HG03045 (cell line): Measurements from ENCODE around the gene SH3RF2.

Experiments used
- ATAC-seq: cut with Tn5 transposase; IDR thresholded peaks from one replicate; pipeline ENCODE4 v1.9.1; 2021; ENCODE audit warnings: mild to moderate bottlenecking, moderate library complexity; ENCODE audit not compliant: unreplicated experiment

The SH3RF2 gene

DNA sequence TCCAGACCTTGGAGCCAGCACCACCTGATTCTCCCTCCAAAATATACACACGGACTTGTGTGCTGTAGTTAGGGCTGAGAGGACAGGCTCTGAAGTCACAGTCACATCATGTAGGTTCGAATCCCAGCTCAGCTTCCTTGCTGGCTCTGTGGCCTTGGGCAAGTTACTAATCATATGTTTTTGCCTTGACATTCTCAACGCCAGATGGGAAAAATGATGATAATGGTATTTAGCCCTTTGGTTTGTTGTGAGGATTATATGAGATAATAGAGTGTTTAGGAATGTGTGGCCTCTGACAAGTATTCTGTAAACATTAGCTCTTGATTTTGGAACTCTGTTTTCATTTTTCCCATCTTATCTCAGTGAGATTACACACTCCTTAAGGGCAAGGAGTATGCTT, 96.5 kb downstream of the SH3RF2 start:
- no peak for ATAC-seq

DNA sequence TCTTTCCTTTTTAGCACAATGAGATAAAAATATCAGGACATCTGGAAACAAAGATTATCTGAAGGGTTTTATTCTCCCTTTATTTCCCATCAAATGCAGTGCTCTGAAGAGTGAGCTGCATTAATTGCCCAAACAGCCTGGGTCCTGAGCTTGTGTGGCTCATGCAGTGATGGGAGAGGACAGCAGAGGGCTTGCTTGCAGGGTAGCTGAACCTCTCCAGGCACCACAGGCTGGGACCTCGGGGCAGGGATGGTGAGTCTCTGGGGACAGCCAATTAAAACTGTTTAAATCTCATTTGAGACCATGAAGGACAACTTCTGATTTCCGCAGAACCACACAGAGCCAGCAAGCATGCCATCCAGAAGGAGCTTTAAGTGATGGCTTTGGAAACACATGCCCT, 97.7 kb downstream of the SH3RF2 start:
- no peak for ATAC-seq

DNA sequence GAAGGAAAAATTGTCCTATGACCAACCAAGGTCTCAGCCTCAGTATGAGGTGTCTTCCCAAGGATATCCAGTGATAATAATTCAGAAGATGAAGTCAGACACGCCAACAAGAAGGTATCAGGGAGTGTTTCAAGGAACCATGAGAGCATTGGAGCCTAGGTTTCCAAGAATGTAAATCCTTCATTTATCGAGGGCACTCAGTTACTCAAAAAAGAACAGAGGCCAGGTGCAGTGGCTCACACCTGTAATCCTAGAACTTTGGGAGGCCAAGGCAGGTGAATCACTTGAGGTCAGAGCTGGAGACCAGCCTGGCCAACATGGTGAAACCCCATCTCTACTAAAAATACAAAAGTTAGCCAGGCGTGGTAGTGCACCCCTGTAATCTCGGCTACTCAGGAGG, 98.2 kb downstream of the SH3RF2 start:
- no peak for ATAC-seq

DNA sequence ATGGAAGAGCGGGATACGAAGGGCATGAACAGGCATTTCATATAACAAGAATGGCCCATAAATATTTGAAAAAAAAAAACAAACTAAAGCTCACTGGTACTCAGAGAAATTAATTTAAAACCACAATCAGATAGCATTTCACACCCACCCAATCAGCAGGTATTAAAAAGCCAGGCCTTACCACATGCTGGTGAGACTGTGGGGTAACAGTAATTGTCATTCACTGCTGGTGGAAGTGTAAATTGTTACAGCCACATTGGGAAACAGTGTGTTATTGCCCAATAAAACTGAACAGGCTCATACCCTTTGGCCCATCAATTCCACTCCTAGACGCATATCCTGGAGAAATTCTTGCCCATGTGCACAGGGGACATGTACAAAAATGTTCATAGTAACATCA, 103.0 kb downstream of the SH3RF2 start:
- no peak for ATAC-seq

DNA sequence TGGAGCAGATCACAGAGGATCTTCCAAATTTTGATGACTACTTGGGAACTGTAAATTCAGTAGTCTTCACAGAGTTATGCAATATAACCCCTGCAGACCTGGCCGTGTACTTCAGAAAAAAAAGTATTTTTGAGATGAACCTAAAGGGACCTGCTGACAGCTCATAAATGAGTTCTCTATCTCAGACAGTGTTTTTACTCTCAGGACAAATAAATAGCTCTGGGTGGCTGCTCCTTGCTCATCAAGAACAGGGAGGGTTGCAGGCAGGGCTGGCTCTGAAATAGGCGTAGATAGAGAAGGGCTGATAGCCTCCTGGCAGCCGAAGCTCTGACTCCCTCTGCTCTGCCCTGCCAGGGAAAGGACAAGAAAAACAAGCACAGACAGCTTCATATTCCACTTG, 104.1 kb downstream of the SH3RF2 start:
- no peak for ATAC-seq

DNA sequence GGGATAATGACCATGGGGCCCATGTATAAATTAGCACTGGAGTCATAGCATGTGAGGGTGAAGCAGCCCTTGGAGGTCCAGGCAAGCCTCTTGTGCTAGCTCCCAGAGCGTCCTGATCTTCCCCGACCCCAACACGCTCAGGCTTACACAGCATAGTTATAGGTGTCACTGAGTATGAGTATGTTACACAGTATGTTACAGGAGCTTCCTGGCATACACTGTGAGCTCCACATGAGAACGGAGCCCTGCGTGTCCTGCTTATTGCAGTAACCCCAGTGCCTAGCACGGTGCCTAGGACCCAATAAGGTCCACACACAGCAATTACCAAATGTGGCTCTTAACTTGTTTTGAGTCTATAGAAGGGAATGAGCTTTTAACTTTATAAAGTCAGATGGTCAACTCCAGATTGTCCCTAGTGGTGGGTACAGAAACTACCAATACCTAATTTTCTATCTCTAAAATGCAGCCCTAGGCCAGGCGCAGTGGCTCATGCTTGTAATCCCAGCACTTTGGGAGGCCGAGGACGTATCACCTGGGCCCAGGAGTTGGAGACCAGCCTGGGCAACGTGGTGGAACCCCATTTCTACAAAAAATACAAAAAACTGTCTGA, 104.9 kb downstream of the SH3RF2 start:
- ATAC-seq: no peak

DNA sequence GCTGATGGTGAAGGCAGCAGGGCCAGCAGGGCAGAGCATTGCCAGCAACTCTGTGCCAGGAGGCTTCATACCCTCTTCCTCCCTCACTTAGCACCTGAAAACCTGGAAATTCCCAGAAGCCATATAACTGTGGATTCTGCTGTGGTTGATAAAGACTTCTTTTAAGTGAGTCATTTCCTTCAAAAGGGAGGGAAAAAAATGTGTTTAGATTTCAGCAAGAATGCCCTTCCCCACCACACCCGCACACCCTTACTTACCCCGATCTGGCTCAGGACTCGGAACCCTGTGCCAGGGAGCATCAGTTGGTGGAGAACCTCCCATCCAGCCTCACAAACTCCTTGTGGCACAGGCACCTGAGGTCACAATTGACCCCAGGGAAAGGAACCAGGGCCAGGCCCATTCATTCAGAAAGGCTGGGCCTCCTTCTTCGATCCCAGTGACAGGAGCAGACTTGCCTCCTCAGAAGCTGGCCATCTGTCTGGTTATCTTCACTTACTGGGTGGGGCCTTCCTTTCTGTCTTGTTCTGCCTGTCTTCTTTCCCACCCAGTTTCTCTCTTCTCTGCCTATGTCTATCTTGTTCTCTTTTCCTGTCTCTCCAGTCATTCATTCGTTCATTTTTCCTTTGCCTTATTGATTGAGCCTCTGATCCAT, 106.4 kb downstream of the SH3RF2 start:
- no peak for ATAC-seq

DNA sequence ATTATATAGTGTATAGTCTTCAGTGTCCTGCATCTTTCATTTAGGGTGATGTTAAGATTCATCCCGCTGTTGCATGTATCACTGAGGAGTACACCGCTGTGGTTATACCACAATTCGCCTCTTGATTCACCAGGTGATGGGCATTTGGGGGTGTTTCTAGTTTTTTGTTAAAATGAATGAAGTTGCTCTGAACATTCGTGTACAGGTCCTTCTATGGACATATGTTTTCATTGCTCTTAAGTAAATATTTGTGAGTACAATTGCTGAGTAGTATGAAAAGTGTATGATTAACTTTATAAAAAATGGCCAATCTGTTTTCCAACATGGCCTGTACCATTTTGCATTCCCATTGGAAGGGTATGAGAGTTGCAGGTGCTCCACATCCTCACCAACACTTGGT, 107.3 kb downstream of the SH3RF2 start:
- no peak for ATAC-seq

DNA sequence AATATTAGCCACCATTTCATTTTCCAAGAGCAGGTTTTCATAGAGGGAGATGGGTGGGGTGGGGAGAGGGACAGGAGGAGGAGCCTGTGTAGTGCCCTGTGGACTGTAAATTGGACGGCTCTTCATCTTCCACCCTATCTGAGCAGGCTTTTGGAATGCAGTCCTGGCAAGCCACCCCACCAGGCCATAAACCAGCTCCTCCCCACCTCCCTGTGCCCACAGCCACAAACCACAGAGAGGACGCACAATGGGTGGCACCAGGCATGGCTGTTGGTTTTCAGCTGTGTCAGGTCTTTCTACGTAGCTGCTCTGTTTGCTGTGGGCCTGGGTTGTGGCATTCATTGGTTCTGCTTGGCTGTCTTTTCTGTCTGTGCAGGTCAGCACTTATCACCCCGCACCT, 111.0 kb downstream of the SH3RF2 start:
- no peak for ATAC-seq

DNA sequence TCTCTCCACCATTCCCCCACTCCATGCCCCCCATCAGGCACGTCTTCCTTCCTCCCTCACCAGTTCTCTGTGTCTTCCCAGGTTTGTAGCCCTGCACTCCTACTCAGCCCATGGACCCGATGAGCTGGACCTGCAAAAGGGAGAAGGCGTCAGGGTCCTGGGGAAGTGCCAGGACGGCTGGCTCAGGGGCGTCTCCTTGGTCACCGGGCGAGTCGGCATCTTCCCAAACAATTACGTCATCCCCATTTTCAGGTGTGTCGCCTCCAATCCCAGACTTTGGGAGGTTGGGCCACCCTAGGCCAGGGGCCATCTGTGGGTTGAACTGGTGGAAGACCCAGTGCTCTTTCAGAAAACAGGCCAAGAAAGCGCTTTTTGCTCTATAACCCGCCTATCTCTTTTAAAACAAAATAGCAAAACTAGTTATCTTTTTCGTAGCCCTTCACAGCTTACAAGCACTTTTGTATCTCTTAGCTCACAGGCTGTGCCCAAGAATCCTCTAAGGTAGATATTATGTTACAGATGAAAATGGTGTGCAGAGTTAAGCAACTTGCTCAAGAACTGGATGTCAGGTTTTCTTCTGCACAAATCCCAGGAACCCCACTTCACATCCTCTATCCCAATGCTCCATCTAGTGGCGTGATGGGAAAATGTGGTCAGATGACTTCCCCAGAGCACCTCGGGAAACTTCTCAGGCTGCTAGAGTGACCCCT, 112.8 kb downstream of the SH3RF2 start:
- ATAC-seq: no peak

DNA sequence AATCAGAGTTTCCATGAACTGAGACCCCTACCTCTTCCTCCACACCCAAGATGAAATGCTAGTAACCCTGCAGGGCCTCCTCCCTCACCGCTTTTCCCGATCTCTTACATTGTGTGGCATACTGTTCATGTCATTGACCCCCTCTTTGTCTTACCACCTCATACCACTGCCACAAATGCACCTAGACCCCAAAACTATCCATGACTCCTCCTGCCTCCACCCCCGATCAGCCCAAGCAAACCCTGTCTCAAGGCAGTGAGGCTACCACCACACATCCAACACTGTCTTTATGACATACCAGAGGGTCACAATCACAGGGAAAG, 113.3 kb downstream of the SH3RF2 start:
- no peak for ATAC-seq

DNA sequence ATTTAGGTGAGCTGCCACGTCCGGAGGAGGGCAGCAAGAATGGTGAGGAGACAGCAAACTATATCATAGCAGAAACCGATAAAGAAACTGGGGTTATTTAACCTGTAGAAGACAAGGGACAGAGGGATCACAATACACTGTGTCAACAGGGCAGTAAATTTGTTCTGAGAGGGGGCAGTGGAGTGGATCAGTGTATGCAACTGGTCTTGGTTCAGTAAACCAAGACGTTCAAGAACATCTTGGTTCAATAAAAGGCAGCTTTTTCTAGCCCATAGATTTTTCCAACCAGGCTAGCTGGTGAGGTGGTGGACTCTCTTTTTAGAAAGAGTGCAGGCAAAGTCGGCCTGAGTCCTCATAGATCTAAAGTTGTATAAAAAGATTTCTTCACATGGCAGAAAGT, 113.7 kb downstream of the SH3RF2 start:
- ATAC-seq: no peak

DNA sequence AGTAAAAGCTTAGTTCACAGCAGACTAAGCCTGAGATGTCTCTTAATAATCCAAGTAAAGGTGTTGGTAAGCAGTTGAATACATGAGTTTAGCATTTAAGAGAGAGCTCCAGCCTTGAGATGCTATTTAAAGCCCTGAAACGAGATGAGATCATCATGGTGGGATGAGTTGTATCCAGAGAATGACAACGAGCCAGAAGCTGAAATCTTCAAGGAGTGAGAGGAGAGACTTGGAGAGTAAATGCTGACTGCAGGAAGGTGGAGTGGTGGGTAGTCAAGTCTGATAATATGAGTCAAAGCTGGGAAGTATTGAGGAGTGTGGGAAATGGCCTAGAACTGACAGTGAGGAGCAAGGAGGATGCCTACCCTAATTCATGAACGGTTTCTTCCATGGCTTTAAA, 115.3 kb downstream of the SH3RF2 start:
- ATAC-seq: no peak

DNA sequence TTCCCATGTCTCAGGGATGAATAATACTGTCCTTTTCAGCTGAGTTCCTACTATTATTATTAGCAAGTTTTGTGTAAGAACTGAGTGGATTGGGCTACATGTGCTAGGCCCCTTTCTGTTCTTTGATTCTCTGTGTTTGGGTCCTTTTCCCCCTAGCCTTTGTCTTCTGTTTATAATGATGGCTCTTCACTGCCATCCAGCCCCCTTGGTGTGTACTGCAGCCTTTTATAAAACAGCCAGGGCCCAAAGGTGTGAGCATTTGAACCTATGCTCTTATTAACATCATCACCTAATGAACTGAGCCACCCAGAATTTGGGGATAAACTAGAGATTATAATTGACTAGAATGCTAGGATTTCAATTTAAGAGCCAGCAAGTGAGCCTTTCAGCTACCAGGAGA, 116.4 kb downstream of the SH3RF2 start:
- ATAC-seq: no peak

DNA sequence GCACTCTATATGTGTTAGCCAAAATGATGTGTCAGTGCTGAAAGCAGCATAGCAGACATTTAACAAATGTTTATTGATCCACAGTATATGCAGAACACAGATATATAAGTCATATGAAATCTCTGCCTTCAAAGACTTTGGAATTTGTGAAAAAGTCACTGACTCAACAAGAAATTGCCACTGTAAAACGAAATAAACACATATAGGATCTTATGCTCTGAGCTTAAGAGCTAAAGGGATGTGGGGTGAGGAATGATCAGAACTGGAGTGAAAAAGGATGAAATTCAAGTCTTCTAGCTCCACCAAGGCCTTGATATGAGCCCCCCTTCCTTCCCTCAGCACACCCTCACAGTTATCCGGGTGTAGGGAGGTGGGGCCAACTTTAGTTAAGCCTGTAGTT, 119.1 kb downstream of the SH3RF2 start:
- ATAC-seq: no peak

DNA sequence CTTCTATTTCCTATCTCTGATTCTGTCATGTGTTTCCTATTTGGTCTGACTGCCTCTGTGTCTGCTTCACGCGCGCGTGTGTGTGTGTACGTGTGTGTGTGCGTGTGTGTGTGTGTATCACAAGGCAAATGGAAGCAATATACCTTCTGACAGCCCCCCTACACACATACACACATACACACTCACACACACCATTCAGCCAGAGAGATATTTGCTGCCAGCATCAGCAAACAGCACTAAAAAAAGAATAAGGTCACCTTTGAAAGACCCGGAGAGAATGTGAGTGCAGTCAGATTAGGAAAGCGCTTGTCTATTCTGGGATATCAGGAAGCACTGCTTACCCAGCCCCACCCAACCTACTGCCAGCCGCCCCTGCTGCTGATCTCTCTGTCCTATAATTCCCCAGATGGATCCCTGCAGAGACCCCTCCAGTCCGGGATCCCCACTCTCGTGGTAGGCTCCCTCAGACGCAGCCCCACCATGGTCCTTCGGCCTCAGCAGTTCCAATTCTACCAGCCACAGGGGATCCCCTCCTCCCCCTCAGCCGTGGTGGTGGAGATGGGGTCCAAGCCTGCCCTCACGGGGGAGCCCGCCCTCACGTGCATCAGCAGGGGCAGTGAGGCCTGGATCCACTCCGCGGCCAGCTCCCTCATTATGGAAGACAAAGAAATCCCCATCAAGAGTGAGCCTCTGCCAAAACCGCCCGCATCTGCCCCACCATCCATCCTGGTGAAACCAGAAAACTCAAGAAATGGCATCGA, 123.3 kb downstream of the SH3RF2 start:
- no peak for ATAC-seq

DNA sequence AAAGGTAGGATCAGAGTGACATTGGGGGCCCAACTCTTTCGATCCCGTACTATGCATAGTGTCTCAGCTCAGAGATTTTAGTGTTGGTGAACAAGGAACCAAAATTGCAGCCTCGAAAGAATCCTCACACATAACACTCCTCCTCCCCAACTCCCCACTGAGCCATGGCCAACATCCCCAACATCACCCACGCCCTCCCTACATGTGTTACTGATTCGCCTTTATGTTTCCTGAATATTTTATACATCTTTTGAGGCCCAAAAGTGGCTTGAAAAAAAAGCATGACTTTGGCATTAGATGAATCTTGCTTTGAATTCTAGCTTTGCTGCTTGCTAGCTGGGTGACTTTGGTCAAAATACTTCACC, 123.8 kb downstream of the SH3RF2 start:
- no peak for ATAC-seq

DNA sequence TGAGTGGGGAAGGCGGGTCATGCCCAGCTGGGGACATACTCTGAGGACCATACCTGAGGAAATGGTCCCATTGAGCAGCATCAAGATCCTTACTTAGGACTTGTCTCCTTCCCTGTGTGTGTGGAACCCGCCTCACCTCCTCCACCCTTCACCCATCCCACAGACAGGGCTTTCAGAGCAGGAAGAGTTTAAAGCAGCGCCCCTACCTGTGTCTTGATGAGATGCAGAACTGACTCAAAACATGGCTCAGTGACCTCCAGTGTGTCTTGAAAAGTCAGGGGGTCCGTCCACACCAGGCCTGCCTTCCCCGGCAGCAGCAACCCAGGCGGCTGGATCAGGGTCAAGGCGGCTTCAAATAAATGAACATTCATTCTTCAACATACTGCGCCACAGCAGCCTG, 130.6 kb downstream of the SH3RF2 start:
- no peak for ATAC-seq

DNA sequence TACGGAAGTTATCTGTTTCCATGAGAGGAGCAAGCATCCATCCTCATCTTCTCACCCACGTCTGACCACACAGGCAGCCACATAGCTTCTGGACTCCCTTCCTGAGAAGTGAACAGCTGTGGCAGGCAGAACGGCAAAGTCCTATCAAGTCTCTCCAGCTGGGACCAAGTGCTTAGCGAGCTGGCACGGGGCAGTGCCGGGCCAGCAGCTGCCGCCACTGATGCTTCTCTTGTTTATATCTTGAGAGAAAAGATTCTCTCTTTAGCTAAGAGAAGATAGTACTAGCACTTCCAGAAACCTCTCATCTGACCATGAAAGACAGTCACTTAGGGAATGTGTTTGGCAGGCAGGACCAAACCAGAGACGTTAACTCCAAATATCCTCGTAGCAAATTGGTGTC, 131.8 kb downstream of the SH3RF2 start:
- no peak for ATAC-seq

DNA sequence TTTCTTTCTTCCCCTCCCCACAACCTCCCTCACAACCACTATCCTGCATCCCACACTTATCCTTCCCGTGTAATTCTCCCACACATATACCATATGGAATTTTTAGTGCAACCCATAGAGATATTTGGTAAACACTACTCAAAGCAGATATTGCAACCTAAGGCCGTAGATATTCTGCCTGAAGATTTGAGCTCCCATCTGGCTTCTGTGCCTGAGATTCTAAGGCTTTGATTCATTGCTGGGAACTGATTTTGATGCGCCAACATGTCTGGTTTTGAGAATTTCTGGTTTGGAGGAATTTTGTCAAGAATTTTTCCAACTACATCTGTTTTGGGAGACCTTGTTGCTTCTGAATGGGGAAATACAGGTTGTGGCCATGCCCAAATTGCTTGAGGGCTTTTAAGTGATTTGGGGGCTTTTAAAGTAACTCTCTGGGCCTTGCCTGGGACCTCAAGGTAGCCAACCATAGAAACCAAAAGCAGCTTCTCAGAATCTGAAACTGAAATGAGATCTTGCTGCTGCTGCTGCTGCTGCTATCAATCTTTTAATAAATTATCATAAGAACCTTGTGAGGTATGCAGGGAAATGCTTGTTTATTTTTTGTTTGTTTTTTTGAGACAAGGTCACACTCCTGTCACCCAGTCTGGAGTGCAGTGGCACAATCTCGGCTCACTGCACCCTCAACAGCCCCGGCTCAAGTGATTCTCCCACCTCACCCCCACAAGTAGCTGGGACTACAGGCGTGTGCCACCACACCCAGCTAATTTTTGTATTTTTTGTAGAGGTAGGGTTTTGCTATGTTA, 132.8 kb downstream of the SH3RF2 start:
- peak; percentile 59 for ATAC-seq

DNA sequence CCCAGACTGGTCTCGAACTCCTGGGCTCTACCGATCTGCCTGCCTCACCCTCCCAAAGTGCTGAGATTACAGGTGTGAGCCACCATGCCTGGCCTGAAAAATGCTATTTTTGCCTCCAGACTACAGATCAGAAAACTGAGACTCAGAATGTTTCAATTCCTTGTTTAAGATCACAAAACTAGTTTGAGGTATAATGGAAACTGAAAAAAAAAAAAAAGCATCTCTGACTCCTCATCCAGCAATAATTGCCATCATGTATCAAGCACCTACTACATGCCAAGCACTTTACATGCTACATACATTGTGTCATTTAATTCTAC, 133.4 kb downstream of the SH3RF2 start:
- ATAC-seq: peak; percentile 31
